GM10248 (cell line): ENCODE data around the gene LAMC1.

Experiments
- CTCF ChIA-PET: fragments of 300-600 bp; sonication (Branson Sonifier 250); formaldehyde crosslinking; extraction: SDS; loops from one replicate; lab custom pipeline; 2021; ENCODE audit warnings: antibody characterized with exemption; lab: Yijun Ruan, JAX
- POLR2A ChIA-PET: fragments of 350-650 bp; sonication (Branson Sonifier 250); formaldehyde crosslinking; extraction: SDS; loops from one replicate; lab custom pipeline; 2020; ENCODE audit warnings: antibody characterized with exemption; lab: Yijun Ruan, JAX
- DNase-seq: peaks from one replicate; pipeline ENCODE4 v3.0.0; 2012; ENCODE audit errors: extremely low spot score
- TF ChIP-seq, protein P1 (sequence below): IDR thresholded peaks from 2 replicates; pipeline ENCODE4 v1.5.1; 2012; ENCODE audit warnings: mild to moderate bottlenecking, low read depth; ENCODE audit errors: extremely low read depth, missing control alignments, control extremely low read depth

Gene LAMC1

DNA sequence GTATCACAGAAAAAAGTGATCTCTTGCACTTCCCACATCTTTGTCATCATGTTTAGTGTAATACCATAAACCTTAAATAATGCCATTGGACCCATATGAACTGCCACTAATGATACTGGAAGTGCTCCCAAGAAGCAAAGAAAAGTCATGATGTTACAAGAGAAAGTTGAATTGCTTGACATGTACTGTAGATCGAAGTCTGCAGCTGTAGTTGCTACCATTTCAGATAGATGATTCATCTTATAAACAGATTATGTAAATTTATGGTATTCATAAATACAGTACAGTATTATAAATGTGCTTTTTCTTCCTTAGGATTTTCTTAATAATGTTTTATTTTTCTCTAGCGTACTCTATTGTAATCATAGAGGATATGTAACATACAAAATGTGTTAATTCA is 132.7 kb downstream of the LAMC1 start:
- CTCF ChIA-PET, result no interaction called here
- POLR2A ChIA-PET, result no interaction called here
- DNase-seq, result no peak
- TF ChIP-seq, protein P1, sequence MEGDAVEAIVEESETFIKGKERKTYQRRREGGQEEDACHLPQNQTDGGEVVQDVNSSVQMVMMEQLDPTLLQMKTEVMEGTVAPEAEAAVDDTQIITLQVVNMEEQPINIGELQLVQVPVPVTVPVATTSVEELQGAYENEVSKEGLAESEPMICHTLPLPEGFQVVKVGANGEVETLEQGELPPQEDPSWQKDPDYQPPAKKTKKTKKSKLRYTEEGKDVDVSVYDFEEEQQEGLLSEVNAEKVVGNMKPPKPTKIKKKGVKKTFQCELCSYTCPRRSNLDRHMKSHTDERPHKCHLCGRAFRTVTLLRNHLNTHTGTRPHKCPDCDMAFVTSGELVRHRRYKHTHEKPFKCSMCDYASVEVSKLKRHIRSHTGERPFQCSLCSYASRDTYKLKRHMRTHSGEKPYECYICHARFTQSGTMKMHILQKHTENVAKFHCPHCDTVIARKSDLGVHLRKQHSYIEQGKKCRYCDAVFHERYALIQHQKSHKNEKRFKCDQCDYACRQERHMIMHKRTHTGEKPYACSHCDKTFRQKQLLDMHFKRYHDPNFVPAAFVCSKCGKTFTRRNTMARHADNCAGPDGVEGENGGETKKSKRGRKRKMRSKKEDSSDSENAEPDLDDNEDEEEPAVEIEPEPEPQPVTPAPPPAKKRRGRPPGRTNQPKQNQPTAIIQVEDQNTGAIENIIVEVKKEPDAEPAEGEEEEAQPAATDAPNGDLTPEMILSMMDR, result no peak

DNA sequence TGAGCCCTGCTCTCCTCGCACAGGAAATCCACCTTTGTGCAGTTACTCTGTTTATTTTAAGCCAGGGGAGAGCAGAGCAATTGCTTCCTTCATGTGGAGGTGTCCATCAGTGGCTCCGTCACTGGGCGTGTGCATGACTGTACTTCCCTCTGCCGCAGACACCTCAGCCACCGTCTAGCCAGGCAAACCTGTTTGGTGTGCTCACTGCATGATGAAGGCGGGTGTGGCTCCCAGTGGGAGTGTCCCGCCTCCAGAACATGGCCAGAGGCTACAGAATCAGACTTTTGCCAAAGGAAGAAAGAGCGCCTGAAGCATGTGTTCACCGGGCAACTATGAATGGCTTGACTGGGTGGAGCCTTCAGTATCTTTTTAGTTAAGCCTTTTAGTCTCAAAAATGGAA is 136.7 kb downstream of the LAMC1 start:
- TF ChIP-seq, protein P1, result no peak
- POLR2A ChIA-PET, result no interaction called here
- CTCF ChIA-PET, result interaction anchor here (1.1 kb wide), 1 partner anchor 65 kb away, joined by 4 read pairs; no protein-coding TSS in a partner anchor
- no peak for DNase-seq

DNA sequence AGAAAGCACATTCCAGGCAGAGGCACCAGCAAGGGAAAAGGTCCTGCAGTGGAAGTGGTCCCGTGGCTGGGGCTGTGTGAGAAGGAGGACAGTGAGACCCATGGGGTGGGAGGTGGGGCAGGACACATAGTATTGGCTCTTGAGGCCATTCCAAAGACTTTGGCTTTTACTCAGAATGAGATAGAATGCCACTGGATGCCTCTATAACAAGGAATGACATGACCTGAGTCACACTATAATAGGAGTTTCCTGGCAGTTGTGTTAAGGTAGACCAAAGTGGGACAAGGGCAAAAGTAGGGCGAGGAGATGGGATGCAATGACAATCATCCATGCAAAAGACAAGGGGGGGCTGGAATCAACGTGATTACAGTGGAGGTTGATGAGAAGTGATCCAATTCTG is 138.2 kb downstream of the LAMC1 start:
- TF ChIP-seq, protein P1, result no peak
- POLR2A ChIA-PET, result no interaction called here
- CTCF ChIA-PET, result interaction anchor here (1.1 to 1.8 kb wide), 2 partner anchors 8 to 63 kb away, joined by 4 to 5 read pairs; no protein-coding TSS in a partner anchor
- DNase-seq, result no peak

DNA sequence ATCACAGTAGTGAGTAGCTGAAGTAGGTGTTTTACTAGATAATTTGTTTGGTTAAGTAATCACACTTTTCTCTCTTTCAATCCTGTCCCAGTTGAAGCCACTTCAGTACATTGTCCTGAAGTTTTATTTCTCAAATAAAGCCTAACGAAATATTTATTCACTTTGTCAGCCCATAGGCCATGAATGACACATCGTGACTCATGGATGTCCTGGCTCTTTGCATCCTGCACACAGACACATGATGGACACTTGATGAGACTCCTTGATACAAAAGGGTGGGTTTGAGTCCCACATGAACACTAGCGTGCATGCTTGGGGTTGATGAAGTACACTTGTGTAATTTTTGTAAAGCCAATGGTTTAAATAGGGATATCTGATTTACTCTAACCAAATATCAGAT is 140.1 kb downstream of the LAMC1 start:
- ChIA-PET CTCF (interaction anchor here (1.8 kb wide), 1 partner anchor 10 kb away, joined by 5 read pairs; no protein-coding TSS in a partner anchor), POLR2A (no interaction called here)
- DNase-seq, result no peak
- TF ChIP-seq, protein P1, result no peak

DNA sequence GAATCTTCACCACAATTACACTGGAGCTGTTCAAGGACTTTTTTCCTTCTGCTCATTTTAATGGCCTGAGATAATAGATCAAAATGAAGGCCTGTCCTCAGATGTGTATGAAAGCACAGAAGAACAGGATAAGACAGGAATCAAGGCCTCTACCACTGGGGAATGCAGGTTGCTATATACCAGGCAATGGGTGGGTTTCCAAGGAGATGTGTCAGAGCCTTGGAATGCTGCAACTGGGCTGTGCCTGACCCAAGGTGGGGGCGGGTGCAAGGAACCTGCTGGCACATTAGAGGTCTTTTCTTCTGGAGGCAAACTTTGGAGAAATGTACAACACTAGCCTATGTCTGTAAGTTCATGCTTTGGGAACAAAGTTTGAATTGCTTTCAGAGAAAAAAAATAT is 141.1 kb downstream of the LAMC1 start:
- POLR2A ChIA-PET, result no interaction called here
- CTCF ChIA-PET, result no interaction called here
- TF ChIP-seq, protein P1, result no peak
- no peak for DNase-seq

DNA sequence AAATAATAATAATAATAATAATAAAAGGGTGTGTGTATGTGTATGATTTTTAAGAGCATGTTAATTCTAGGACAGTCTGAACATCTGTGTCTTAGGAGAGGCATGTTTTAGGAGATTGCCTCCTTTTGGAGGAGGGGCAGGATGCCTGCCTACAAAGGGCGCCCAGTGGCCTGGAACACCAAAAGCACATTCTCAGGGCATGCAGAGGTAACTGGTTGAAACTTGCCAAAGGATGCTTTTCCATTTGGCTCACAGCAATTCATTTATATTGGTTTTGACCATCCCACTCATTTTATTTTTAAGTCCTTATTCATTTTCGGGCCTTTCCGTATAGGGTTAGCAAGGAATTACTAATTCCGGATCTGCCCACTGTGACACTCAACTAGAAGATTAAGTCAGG is 141.7 kb downstream of the LAMC1 start:
- CTCF ChIA-PET, result no interaction called here
- no peak for DNase-seq
- TF ChIP-seq, protein P1, result no peak
- POLR2A ChIA-PET, result no interaction called here

DNA sequence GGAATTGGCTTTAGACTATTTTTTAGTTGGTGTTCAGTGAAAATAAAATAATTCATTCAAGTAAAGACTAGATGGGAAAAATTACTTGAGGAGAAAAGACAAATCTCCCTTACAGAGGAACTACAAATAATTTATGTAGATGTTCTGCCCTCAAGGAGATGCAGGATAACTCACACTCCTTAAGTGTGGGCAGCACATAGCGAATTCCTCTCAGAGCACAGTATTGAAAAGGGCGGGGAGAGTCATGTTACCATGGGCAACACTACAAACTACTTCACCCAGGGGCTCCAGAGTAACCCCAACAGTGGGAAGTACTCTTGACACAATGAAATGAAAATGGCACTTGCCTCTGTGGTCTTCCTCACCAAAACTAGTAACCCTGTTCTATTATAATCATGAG is 142.2 kb downstream of the LAMC1 start:
- POLR2A ChIA-PET, result no interaction called here
- TF ChIP-seq, protein P1, result no peak

More for the DNA sequence above, 142.2 kb downstream of the LAMC1 start:
- CTCF ChIA-PET, result no interaction called here
- no peak for DNase-seq
